ENCODE measurements around the gene XRCC3. TPM values are rescaled to one million over a fixed set of nuclear protein-coding genes. Genes with fewer than 3 reads are reported as not detected.

XRCC3 gene
- total and polyA plus RNA-seq, 4 donors = 1.7 to 14.1 (median 2.8) TPM

DNA sequence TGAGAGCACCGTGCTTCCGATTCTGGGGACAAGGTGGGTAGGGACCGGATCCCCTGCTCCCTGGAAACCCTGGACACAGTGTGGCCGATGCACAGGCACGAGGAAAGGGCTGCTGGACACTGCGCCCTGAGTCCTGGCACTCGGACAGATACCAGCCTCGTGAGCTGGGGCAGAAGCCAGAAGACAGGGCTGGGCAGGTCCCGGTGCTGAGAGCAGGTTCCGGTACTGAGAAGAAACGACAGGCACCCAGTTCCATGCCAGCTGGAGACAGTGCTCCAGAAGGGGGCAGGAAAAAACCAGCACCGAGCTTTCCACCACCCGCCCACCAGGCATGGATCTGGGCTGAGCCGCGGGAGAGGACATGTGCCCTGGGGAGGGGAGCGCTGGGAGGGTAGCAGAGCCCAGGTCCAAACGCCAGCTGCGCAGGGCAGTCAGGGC, 6.5 kb downstream of the XRCC3 start:
- peaks cover 0 to 13% (median 5%) of the 10 kb centered on the region in 4 donors for H3K4me1 ChIP-seq (ENCODE audit: control insufficient read depth in 4 of 4, insufficient read depth in 4 of 4, low read length in 3 of 4)
- no peak overlapping the region for H3K27ac ChIP-seq (ENCODE audit: low read depth in 1 of 2, low read length in 2 of 2)
- H3K9ac ChIP-seq (ENCODE audit: low read depth in 1 of 2, low read length in 2 of 2) = no peak overlapping the region
- TF ChIP-seq RAD21 (IDR thresholded peaks at IDR 0.05) (no peak), EGR1 (IDR thresholded peaks at IDR 0.05; ENCODE audit: low read depth in 2 of 2) (no peak), GABPA (IDR thresholded peaks at IDR 0.05 in 1 of 2, conservative IDR thresholded peaks at IDR 0.05 in 1 of 2) (no peak), RXRA (IDR thresholded peaks at IDR 0.05) (no peak), FOXA2 (IDR thresholded peaks at IDR 0.05) (no peak), HNF4A (conservative IDR thresholded peaks at IDR 0.05) (no peak), CTCF (IDR thresholded peaks at IDR 0.05; ENCODE audit: low read depth, low read length, missing input control) (no peak), HNF4G (IDR thresholded peaks at IDR 0.05) (no peak)
- TF ChIP-seq, protein P1, sequence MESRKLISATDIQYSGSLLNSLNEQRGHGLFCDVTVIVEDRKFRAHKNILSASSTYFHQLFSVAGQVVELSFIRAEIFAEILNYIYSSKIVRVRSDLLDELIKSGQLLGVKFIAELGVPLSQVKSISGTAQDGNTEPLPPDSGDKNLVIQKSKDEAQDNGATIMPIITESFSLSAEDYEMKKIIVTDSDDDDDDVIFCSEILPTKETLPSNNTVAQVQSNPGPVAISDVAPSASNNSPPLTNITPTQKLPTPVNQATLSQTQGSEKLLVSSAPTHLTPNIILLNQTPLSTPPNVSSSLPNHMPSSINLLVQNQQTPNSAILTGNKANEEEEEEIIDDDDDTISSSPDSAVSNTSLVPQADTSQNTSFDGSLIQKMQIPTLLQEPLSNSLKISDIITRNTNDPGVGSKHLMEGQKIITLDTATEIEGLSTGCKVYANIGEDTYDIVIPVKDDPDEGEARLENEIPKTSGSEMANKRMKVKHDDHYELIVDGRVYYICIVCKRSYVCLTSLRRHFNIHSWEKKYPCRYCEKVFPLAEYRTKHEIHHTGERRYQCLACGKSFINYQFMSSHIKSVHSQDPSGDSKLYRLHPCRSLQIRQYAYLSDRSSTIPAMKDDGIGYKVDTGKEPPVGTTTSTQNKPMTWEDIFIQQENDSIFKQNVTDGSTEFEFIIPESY (IDR thresholded peaks at IDR 0.05) = no peak
- TF ChIP-seq, protein P2, sequence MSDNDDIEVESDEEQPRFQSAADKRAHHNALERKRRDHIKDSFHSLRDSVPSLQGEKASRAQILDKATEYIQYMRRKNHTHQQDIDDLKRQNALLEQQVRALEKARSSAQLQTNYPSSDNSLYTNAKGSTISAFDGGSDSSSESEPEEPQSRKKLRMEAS (IDR thresholded peaks at IDR 0.05) = no peak
- H3K36me3 ChIP-seq (ENCODE audit: control insufficient read depth in 4 of 4, insufficient read depth in 3 of 4, low read depth in 1 of 4, low read length in 3 of 4) = peaks cover 0 to 2% (median 0%) of the 10 kb centered on the region in 4 donors
- H3K27me3 ChIP-seq (ENCODE audit: control insufficient read depth in 4 of 4, insufficient read depth in 4 of 4, low read length in 3 of 4) = no peaks in the 10 kb centered on the region
- DNase-seq (ENCODE audit: low spot score) = no peak
- no peak overlapping the region for H3K4me3 ChIP-seq (ENCODE audit: low read depth in 1 of 3, low read length in 3 of 3)
- H3K9me3 ChIP-seq (ENCODE audit: control insufficient read depth in 4 of 4, low read length in 3 of 4) = no peaks in the 10 kb centered on the region
- WGBS = 75% methylated on average over 18 of the region's 18 CpGs

GRCh38 chr14:103707329-103708263, 7.7 kb downstream of the XRCC3 start:
- Histone ChIP-seq H3K9me3 (ENCODE audit: control insufficient read depth in 4 of 4, low read length in 3 of 4) (no peaks in the 10 kb centered on the region), H3K27me3 (ENCODE audit: control insufficient read depth in 4 of 4, insufficient read depth in 4 of 4, low read length in 3 of 4) (no peaks in the 10 kb centered on the region), H3K9ac (ENCODE audit: low read depth in 1 of 2, low read length in 2 of 2) (no peak overlapping the region), H3K4me1 (ENCODE audit: control insufficient read depth in 4 of 4, insufficient read depth in 4 of 4, low read length in 3 of 4) (peaks cover 0 to 13% (median 5%) of the 10 kb centered on the region in 4 donors), H3K36me3 (ENCODE audit: control insufficient read depth in 4 of 4, insufficient read depth in 3 of 4, low read depth in 1 of 4, low read length in 3 of 4) (peaks cover 0 to 12% (median 0%) of the 10 kb centered on the region in 4 donors), H3K4me3 (ENCODE audit: low read depth in 1 of 3, low read length in 3 of 3) (no peak overlapping the region), H3K27ac (ENCODE audit: low read depth in 1 of 2, low read length in 2 of 2) (no peak overlapping the region)
- WGBS = 94% methylated on average over 29 of the region's 29 CpGs
- DNase-seq (ENCODE audit: low spot score) = no peak
- TF ChIP-seq HNF4A (conservative IDR thresholded peaks at IDR 0.05) = no peak
- TF ChIP-seq FOXA2 (IDR thresholded peaks at IDR 0.05) = no peak
- TF ChIP-seq, protein P1 (IDR thresholded peaks at IDR 0.05) = no peak
- TF ChIP-seq, protein P3, sequence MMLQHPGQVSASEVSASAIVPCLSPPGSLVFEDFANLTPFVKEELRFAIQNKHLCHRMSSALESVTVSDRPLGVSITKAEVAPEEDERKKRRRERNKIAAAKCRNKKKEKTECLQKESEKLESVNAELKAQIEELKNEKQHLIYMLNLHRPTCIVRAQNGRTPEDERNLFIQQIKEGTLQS (IDR thresholded peaks at IDR 0.05) = no peak
- no peak for TF ChIP-seq RXRA (IDR thresholded peaks at IDR 0.05)
- TF ChIP-seq GABPA (IDR thresholded peaks at IDR 0.05 in 1 of 2, conservative IDR thresholded peaks at IDR 0.05 in 1 of 2) = no peak
- TF ChIP-seq, protein P2 (IDR thresholded peaks at IDR 0.05) = no peak
- no peak for TF ChIP-seq FOXA1 (IDR thresholded peaks at IDR 0.05)
- no peak for TF ChIP-seq YY1 (IDR thresholded peaks at IDR 0.05)
- TF ChIP-seq CTCF (IDR thresholded peaks at IDR 0.05; ENCODE audit: low read depth, low read length, missing input control) = no peak
- no peak for TF ChIP-seq RAD21 (IDR thresholded peaks at IDR 0.05)
- TF ChIP-seq JUND (IDR thresholded peaks at IDR 0.05) = no peak
- TF ChIP-seq TAF1 (conservative IDR thresholded peaks at IDR 0.05) = no peak
- TF ChIP-seq, protein P4, sequence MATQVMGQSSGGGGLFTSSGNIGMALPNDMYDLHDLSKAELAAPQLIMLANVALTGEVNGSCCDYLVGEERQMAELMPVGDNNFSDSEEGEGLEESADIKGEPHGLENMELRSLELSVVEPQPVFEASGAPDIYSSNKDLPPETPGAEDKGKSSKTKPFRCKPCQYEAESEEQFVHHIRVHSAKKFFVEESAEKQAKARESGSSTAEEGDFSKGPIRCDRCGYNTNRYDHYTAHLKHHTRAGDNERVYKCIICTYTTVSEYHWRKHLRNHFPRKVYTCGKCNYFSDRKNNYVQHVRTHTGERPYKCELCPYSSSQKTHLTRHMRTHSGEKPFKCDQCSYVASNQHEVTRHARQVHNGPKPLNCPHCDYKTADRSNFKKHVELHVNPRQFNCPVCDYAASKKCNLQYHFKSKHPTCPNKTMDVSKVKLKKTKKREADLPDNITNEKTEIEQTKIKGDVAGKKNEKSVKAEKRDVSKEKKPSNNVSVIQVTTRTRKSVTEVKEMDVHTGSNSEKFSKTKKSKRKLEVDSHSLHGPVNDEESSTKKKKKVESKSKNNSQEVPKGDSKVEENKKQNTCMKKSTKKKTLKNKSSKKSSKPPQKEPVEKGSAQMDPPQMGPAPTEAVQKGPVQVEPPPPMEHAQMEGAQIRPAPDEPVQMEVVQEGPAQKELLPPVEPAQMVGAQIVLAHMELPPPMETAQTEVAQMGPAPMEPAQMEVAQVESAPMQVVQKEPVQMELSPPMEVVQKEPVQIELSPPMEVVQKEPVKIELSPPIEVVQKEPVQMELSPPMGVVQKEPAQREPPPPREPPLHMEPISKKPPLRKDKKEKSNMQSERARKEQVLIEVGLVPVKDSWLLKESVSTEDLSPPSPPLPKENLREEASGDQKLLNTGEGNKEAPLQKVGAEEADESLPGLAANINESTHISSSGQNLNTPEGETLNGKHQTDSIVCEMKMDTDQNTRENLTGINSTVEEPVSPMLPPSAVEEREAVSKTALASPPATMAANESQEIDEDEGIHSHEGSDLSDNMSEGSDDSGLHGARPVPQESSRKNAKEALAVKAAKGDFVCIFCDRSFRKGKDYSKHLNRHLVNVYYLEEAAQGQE (IDR thresholded peaks at IDR 0.05) = no peak

Measured in liver (tissue), 9 donors.